Peyer's patch (tissue), 4 donors: ENCODE data around the gene PARD3B.

Experiments used
- POLR2A ChIP-seq, 2 donors: fragments of 450-650 bp; IDR thresholded peaks; one replicate each; pipeline ENCODE4 v1.5.1; 2017; ENCODE audit warnings: antibody characterized with exemption in 2 of 2, mild to moderate bottlenecking in 2 of 2, moderate library complexity in 2 of 2
- TF ChIP-seq, protein P1 (sequence below), 6 experiments: fragments of 450-650 bp in 4 of 6; fragments of 200-600 bp in 2 of 6; sonication (generic) in 1 of 6; IDR thresholded peaks; one replicate each; pipeline ENCODE4 v1.5.1; 2017 to 2019; ENCODE audit warnings: antibody characterized with exemption in 6 of 6, mild to moderate bottlenecking in 3 of 6, moderate library complexity in 1 of 6

DNA sequence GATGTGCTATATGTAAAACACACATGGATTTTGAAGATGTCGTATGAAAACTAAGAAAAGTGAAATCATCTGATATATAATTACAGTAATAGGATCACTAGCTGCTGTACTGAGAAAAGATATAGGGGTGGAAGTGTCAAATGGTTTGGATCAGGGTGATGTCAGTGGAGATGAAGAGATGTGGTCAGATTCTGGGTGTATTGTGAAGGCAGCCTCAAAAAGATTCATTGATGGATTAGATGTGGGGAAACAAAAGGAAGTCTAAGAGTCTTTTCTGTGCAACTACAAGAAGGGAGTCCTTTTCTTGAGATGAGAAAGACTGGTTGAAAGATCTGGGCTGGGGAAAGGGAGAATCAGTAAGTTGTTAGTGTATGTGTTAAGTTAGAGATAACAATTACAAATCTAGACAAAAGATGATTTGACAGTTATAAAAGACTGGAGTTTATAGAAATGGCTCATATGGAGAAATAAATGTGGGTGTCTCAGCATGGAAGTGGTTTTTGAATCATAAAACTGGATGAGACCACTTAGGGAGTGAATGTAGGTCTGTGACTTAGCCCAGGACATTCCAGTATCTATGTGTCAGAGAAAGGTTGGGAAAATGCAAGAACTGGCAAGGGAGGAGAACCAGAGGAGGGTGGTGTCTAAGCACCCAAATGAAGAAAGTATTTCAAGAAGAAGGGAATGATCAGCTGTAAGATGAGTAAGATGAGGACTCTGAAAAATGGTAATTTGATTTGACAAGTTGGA, 347.4 kb downstream of the PARD3B start:
- TF ChIP-seq, protein P1, sequence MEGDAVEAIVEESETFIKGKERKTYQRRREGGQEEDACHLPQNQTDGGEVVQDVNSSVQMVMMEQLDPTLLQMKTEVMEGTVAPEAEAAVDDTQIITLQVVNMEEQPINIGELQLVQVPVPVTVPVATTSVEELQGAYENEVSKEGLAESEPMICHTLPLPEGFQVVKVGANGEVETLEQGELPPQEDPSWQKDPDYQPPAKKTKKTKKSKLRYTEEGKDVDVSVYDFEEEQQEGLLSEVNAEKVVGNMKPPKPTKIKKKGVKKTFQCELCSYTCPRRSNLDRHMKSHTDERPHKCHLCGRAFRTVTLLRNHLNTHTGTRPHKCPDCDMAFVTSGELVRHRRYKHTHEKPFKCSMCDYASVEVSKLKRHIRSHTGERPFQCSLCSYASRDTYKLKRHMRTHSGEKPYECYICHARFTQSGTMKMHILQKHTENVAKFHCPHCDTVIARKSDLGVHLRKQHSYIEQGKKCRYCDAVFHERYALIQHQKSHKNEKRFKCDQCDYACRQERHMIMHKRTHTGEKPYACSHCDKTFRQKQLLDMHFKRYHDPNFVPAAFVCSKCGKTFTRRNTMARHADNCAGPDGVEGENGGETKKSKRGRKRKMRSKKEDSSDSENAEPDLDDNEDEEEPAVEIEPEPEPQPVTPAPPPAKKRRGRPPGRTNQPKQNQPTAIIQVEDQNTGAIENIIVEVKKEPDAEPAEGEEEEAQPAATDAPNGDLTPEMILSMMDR (IDR thresholded peaks at IDR 0.05): no peak
- TF ChIP-seq POLR2A (IDR thresholded peaks at IDR 0.05): no peak
